Suprapubic skin (tissue), 4 donors: Measurements from ENCODE around the gene OCLN. TPM values are rescaled to one million over a fixed set of nuclear protein-coding genes. Genes with fewer than 3 reads are reported as not detected.
"Not testable (repeated sequence)": the region's sequence is repeated elsewhere in the genome, so short reads cannot be mapped to it uniquely, and the experiment has no call there.

ENCODE experiments used
- DNase-seq, 2 donors: peaks; one replicate each; pipeline ENCODE4 v3.0.0-alpha.2; 2019; ENCODE audit warnings: low spot score in 2 of 2
- H3K27ac ChIP-seq: fragments of 200-600 bp; sonication (generic); one replicate; pipeline ENCODE4 v1.5.1; 2019
- H3K27me3 ChIP-seq: fragments of 200-600 bp; sonication (generic); one replicate; pipeline ENCODE4 v1.5.1; 2019
- H3K36me3 ChIP-seq: fragments of 200-600 bp; sonication (generic); one replicate; pipeline ENCODE4 v1.5.1; 2019
- H3K4me1 ChIP-seq: fragments of 200-600 bp; sonication (generic); one replicate; pipeline ENCODE4 v1.5.1; 2019
- H3K4me3 ChIP-seq: fragments of 200-600 bp; sonication (generic); one replicate; pipeline ENCODE4 v1.5.1; 2019; ENCODE audit warnings: mild to moderate bottlenecking
- H3K9me3 ChIP-seq: fragments of 200-600 bp; sonication (generic); one replicate; pipeline ENCODE4 v1.5.1; 2019
- EP300 ChIP-seq: sonication (generic); formaldehyde crosslinking; IDR thresholded peaks from one replicate; pipeline ENCODE4 v1.6.1; 2017; ENCODE audit warnings: antibody characterized with exemption
- POLR2A ChIP-seq, 2 donors: fragments of 450-650 bp; IDR thresholded peaks; one replicate each; pipeline ENCODE4 v1.6.1; 2017; ENCODE audit warnings: antibody characterized with exemption in 2 of 2, mild to moderate bottlenecking in 2 of 2, moderate library complexity in 2 of 2
- POLR2AphosphoS5 ChIP-seq, 3 donors: sonication (generic); formaldehyde crosslinking; IDR thresholded peaks; one replicate each; pipeline ENCODE4 v1.6.1; 2017; ENCODE audit warnings: antibody characterized with exemption in 3 of 3
- WGBS: methylation state at CpG from one replicate; pipeline ENCODE4 v1.1.5; 2018; 5-methylcytosine and 5-hydroxymethylcytosine counted together
- total RNA-seq, 4 donors: library from RNA; depleted of rRNA; stranded (reverse); fragments of >200 nt; gene quantifications; one replicate each; pipeline ENCODE4 v1.1.0, GENCODE V29; 2016
- TF ChIP-seq, protein P1 (sequence below), 2 donors: fragments of 200-600 bp in 1 of 2; fragments of 450-650 bp in 1 of 2; sonication (generic) in 1 of 2; IDR thresholded peaks; one replicate each; pipeline ENCODE4 v1.5.1; 2016 to 2019; ENCODE audit warnings: antibody characterized with exemption in 2 of 2, mild to moderate bottlenecking in 1 of 2, moderate library complexity in 1 of 2

Gene OCLN
- total RNA-seq, 4 donors from 2014 or later = 31.4 to 56.9 (median 45.4) TPM

DNA sequence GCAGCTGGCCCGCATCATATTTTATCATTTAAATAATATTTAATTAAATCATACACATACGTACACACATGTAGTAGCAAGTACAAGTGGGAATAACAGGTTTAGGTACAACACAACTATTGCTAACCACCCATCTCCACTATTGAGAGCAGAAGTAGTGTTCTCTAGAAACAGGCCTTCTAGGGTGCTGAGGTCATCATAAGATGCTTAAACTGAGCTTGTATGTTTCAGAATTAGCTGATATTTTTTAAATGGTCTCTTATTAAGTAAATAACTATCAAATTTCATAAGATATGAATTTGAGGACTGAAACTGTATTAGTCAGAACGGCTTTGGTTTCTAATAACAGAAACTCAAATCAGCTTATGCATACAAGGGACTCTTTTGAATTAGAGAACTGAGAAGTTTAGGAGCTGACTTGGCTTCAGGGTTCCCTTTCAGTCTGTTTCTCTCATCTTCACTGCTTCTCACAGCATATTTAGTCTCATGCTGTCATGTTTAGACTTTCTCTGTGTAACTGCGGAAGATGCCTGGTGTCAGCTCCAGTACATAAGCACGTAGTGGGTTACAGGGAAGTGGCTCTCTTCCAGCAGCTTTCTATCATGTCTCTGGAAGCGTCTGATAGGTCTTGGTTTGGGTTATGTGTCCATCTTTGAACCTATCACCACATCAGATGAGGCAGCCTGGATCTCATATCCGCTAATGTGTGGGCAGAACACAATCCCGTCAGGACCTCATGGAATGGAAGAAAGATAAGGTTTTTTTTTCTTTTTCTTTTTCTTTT lies 25.0 kb upstream of the OCLN start:
- TF ChIP-seq, protein P1, sequence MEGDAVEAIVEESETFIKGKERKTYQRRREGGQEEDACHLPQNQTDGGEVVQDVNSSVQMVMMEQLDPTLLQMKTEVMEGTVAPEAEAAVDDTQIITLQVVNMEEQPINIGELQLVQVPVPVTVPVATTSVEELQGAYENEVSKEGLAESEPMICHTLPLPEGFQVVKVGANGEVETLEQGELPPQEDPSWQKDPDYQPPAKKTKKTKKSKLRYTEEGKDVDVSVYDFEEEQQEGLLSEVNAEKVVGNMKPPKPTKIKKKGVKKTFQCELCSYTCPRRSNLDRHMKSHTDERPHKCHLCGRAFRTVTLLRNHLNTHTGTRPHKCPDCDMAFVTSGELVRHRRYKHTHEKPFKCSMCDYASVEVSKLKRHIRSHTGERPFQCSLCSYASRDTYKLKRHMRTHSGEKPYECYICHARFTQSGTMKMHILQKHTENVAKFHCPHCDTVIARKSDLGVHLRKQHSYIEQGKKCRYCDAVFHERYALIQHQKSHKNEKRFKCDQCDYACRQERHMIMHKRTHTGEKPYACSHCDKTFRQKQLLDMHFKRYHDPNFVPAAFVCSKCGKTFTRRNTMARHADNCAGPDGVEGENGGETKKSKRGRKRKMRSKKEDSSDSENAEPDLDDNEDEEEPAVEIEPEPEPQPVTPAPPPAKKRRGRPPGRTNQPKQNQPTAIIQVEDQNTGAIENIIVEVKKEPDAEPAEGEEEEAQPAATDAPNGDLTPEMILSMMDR (IDR thresholded peaks at IDR 0.05) = no peak
- TF ChIP-seq EP300 = no peak
- TF ChIP-seq POLR2A (IDR thresholded peaks at IDR 0.05) = no peak
- no peak for TF ChIP-seq POLR2AphosphoS5 (IDR thresholded peaks at IDR 0.05)
- DNase-seq = no peak
- H3K27ac ChIP-seq = no peak overlapping the region
- no peaks in the 10 kb centered on the region for H3K4me1 ChIP-seq
- no peak overlapping the region for H3K4me3 ChIP-seq
- H3K36me3 ChIP-seq = no peaks in the 10 kb centered on the region
- no peaks in the 10 kb centered on the region for H3K27me3 ChIP-seq
- H3K9me3 ChIP-seq = no peaks in the 10 kb centered on the region
- 81% methylated on average over 8 of the region's 8 CpGs for WGBS

DNA sequence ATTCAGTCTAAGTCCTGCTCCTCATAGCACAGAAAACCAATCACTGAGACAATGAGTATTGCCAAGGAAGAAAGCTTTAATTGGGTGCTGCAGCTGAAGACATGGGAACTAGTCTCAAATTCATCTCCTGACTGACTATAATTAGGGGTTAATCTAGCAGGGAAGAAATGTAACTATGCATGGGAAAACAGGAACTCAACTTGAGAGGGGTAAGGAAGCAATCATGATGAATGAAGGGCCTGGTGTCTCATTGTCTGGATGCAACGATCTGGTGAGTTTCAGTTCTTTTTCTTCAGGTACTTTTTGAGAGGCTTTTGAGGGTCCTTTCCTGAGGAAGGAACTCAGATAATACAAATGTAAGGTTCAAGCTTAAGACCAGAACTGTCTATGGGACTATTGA lies 24.0 kb upstream of the OCLN start:
- 58% methylated on average over 1 of the region's 1 CpG for WGBS
- H3K9me3 ChIP-seq = no peaks in the 10 kb centered on the region
- DNase-seq = no peak
- H3K27me3 ChIP-seq = no peaks in the 10 kb centered on the region
- no peaks in the 10 kb centered on the region for H3K4me1 ChIP-seq
- TF ChIP-seq, protein P1 (IDR thresholded peaks at IDR 0.05) = no peak
- TF ChIP-seq POLR2A (IDR thresholded peaks at IDR 0.05) = no peak
- TF ChIP-seq EP300 = no peak
- TF ChIP-seq POLR2AphosphoS5 (IDR thresholded peaks at IDR 0.05) = no peak
- H3K4me3 ChIP-seq = no peak overlapping the region
- no peaks in the 10 kb centered on the region for H3K36me3 ChIP-seq
- no peak overlapping the region for H3K27ac ChIP-seq

- not testable (repeated sequence) for H3K36me3 ChIP-seq, DNase-seq, H3K9me3 ChIP-seq, H3K27ac ChIP-seq, H3K27me3 ChIP-seq, H3K4me3 ChIP-seq, H3K4me1 ChIP-seq
- 94% methylated on average over 6 of the region's 6 CpGs for WGBS
Measured at GRCh38 chr5:69471516-69471915, 21.1 kb upstream of the OCLN start.

DNA sequence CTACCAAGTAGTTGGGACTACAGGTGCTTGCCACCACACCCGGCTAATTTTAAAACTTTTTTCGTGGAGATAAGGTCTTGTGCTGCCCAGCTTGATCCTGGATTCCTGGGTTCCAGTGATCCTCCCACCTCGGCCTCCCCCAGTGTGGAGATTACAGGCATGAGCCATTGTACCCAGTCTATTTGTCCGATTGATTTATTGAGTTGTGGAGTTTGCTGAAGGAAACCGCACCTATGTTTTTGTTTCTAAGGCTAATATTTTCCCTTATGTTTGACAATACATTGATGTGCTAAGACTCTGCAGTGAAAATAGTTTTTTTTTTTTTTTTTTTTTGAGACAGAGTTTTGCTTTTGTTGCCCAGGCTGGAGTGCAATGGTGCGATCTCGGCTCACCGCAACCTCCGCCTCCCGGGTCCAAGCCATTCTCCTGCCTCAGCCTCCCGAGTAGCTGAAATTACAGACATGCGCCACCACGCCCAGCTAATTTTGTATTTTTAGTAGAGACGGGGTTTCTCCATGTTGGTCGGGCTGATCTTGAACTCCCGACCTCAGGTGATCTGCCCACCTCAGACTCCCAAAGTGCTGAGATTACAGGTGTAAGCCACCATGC lies 20.0 kb upstream of the OCLN start:
- H3K36me3 ChIP-seq, H3K4me1 ChIP-seq, DNase-seq, H3K9me3 ChIP-seq, H3K4me3 ChIP-seq, H3K27ac ChIP-seq, H3K27me3 ChIP-seq: not testable (repeated sequence)
- 91% methylated on average over 16 of the region's 16 CpGs for whole genome bisulfite sequencing

- no peak overlapping the region for H3K27ac ChIP-seq
- no peak overlapping the region for H3K4me3 ChIP-seq
- H3K27me3 ChIP-seq = no peaks in the 10 kb centered on the region
- 41% methylated on average over 1 of the region's 1 CpG for WGBS
- no peaks in the 10 kb centered on the region for H3K9me3 ChIP-seq
- no peak for DNase-seq
- TF ChIP-seq, protein P1 (IDR thresholded peaks at IDR 0.05) = no peak
- TF ChIP-seq POLR2A (IDR thresholded peaks at IDR 0.05) (no peak), POLR2AphosphoS5 (IDR thresholded peaks at IDR 0.05) (no peak), EP300 (no peak)
- H3K36me3 ChIP-seq = no peaks in the 10 kb centered on the region
- H3K4me1 ChIP-seq = no peaks in the 10 kb centered on the region
Measured at GRCh38 chr5:69477170-69477569, 15.4 kb upstream of the OCLN start.

- not testable (repeated sequence) for H3K27me3 ChIP-seq, H3K4me1 ChIP-seq, H3K27ac ChIP-seq, H3K4me3 ChIP-seq, H3K9me3 ChIP-seq, H3K36me3 ChIP-seq, DNase-seq
- 84% methylated on average over 7 of the region's 7 CpGs for WGBS
Measured at GRCh38 chr5:69478296-69478695, 14.3 kb upstream of the OCLN start.

DNA sequence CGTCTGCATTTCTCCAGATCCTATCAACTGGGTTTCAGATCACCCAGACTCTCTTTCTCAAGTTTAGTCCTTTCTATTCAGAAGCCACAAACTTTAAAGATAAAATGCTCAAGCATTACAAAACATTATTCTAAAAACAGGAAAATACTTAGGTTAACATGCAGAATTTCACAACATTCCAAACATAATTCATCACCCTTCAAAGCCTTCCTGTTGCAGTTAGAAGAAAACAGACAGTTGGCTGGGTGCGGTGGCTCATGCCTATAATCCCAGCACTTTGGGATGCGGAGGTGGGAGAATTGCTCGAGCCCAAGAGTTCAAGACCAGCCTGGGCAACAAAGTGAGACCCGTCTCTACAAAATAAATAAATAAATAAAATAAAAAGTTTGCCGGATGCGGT lies 7.7 kb upstream of the OCLN start:
- no peaks in the 10 kb centered on the region for H3K36me3 ChIP-seq
- H3K4me1 ChIP-seq = no peaks in the 10 kb centered on the region
- H3K9me3 ChIP-seq = no peaks in the 10 kb centered on the region
- no peak overlapping the region for H3K27ac ChIP-seq
- no peak overlapping the region for H3K4me3 ChIP-seq
- no peak for DNase-seq
- TF ChIP-seq POLR2AphosphoS5 (IDR thresholded peaks at IDR 0.05) (no peak), EP300 (no peak), POLR2A (IDR thresholded peaks at IDR 0.05) (no peak)
- TF ChIP-seq, protein P1 (IDR thresholded peaks at IDR 0.05) = no peak
- 70% methylated on average over 7 of the region's 7 CpGs for WGBS
- peaks cover 10% of the 10 kb centered on the region for H3K27me3 ChIP-seq
